Natural killer cell treated with Interleukin-12 subunit alpha and Interleukin-12 subunit beta and Interleukin-15 and Interleukin-18, amount 100 ng/mL, for 72 hours (primary cell): ENCODE measurements around the gene EDARADD. TPM values are rescaled to one million over a fixed set of nuclear protein-coding genes. Genes with fewer than 3 reads are reported as not detected.
"Not testable (repeated sequence)": the region's sequence is repeated elsewhere in the genome, so short reads cannot be mapped to it uniquely, and the experiment has no call there.

Experiments
- ATAC-seq, 2 donors: fragments of 150-1000 bp; cut with Tn5 transposase in 1 of 2; sonication (Bioruptor Pico), chemical (Tn5 transposase) in 1 of 2; 2 replicates each; pipeline ENCODE4 v1.10.0; 2021
- DNase-seq: peaks from one replicate; pipeline ENCODE4 v3.0.0; 2022; ENCODE audit warnings: low spot score
- H3K27ac Mint-ChIP-seq, 2 donors: 1 replicate in 1 of 2; 2 replicates in 1 of 2; pipeline ENCODE4 v1.8.0; 2022; ENCODE audit warnings: mixed read lengths in 2 of 2, mild to moderate bottlenecking in 1 of 2, moderate library complexity in 1 of 2
- H3K27me3 Mint-ChIP-seq, 2 donors: 1 replicate in 1 of 2; 2 replicates in 1 of 2; pipeline ENCODE4 v1.8.0; 2022; ENCODE audit warnings: mixed read lengths in 2 of 2
- H3K36me3 Mint-ChIP-seq: one replicate; pipeline ENCODE4 v1.8.0; 2022; ENCODE audit warnings: mixed read lengths
- H3K4me1 Mint-ChIP-seq, 2 donors: 1 replicate in 1 of 2; 2 replicates in 1 of 2; pipeline ENCODE4 v1.8.0; 2022; ENCODE audit warnings: low read depth in 2 of 2, mixed read lengths in 2 of 2, mild to moderate bottlenecking in 1 of 2
- H3K4me3 Mint-ChIP-seq: one replicate; pipeline ENCODE4 v1.8.0; 2022; ENCODE audit warnings: mixed read lengths
- H3K9me3 Mint-ChIP-seq: 2 replicates; pipeline ENCODE4 v1.8.0; 2022; ENCODE audit warnings: mixed read lengths
- total RNA-seq, 2 donors: library from RNA; stranded (reverse); gene quantifications; one replicate each; pipeline ENCODE4 v1.2.3, GENCODE V29; 2022

The EDARADD gene
- total RNA-seq, 2 donors from 2014 or later, result 1.9 to 7.2 TPM

GRCh38 chr1:236492378-236492777, 98.3 kb downstream of the EDARADD start:
- DNase-seq, result no peak
- Mint-ChIP-seq H3K4me3 (no peak overlapping the region), H3K27ac (no peak overlapping the region), H3K36me3 (no peaks in the 10 kb centered on the region), H3K4me1 (peaks cover 0 to 4% of the 10 kb centered on the region in 2 donors), H3K27me3 (peaks cover 18% of the 10 kb centered on the region in 2 donors), H3K9me3 (no peaks in the 10 kb centered on the region)
- ATAC-seq, result no peak

GRCh38 chr1:236494082-236494481, 100.0 kb downstream of the EDARADD start:
- DNase-seq (no peak), ATAC-seq (no peak)
- Mint-ChIP-seq H3K36me3 (no peaks in the 10 kb centered on the region), H3K4me1 (peaks cover 0 to 4% of the 10 kb centered on the region in 2 donors), H3K27ac (no peak overlapping the region), H3K9me3 (no peaks in the 10 kb centered on the region), H3K27me3 (peaks cover 18 to 20% of the 10 kb centered on the region in 2 donors), H3K4me3 (no peak overlapping the region)

- H3K27me3 Mint-ChIP-seq, result peaks cover 17 to 18% of the 10 kb centered on the region in 2 donors
- H3K4me1 Mint-ChIP-seq, result peaks cover 0 to 4% of the 10 kb centered on the region in 2 donors
- H3K36me3 Mint-ChIP-seq, result no peaks in the 10 kb centered on the region
- H3K27ac Mint-ChIP-seq, result no peak overlapping the region
- ATAC-seq (no peak), DNase-seq (no peak)
- H3K9me3 Mint-ChIP-seq, result no peaks in the 10 kb centered on the region
- no peak overlapping the region for H3K4me3 Mint-ChIP-seq
Measured at GRCh38 chr1:236494586-236495466, 100.7 kb downstream of the EDARADD start.

- H3K4me3 Mint-ChIP-seq, result no peak overlapping the region
- H3K27ac Mint-ChIP-seq, result no peak overlapping the region
- H3K36me3 Mint-ChIP-seq, result no peaks in the 10 kb centered on the region
- ATAC-seq, result no peak
- peaks cover 0 to 4% of the 10 kb centered on the region in 2 donors for H3K4me1 Mint-ChIP-seq
- DNase-seq, result no peak
- peaks cover 16 to 18% of the 10 kb centered on the region in 2 donors for H3K27me3 Mint-ChIP-seq
- H3K9me3 Mint-ChIP-seq, result no peaks in the 10 kb centered on the region
Measured at GRCh38 chr1:236495467-236496112, 101.5 kb downstream of the EDARADD start.

- H3K4me1 Mint-ChIP-seq, result peaks cover 4 to 5% of the 10 kb centered on the region in 2 donors
- no peak overlapping the region for H3K27ac Mint-ChIP-seq
- no peak for DNase-seq
- ATAC-seq, result no peak
- H3K36me3 Mint-ChIP-seq, result no peaks in the 10 kb centered on the region
- H3K9me3 Mint-ChIP-seq, result no peaks in the 10 kb centered on the region
- no peak overlapping the region for H3K4me3 Mint-ChIP-seq
- H3K27me3 Mint-ChIP-seq, result peaks cover 0 to 12% of the 10 kb centered on the region in 2 donors
Measured at GRCh38 chr1:236497908-236498307, 103.8 kb downstream of the EDARADD start.

- DNase-seq (no peak), ATAC-seq (no peak)
- H3K36me3 Mint-ChIP-seq, result no peaks in the 10 kb centered on the region
- H3K9me3 Mint-ChIP-seq, result no peaks in the 10 kb centered on the region
- H3K4me3 Mint-ChIP-seq, result no peak overlapping the region
- peaks cover 8 to 10% of the 10 kb centered on the region in 2 donors for H3K4me1 Mint-ChIP-seq
- H3K27me3 Mint-ChIP-seq, result peaks cover 0 to 8% of the 10 kb centered on the region in 2 donors
- no peak overlapping the region for H3K27ac Mint-ChIP-seq
Measured at GRCh38 chr1:236501093-236501492, 107.0 kb downstream of the EDARADD start.

- Mint-ChIP-seq H3K4me3 (peak overlapping the region; percentile 29), H3K27ac (peak overlapping the region; percentile 54 to 74), H3K9me3 (no peaks in the 10 kb centered on the region), H3K4me1 (peaks cover 8 to 10% of the 10 kb centered on the region in 2 donors), H3K36me3 (no peaks in the 10 kb centered on the region), H3K27me3 (peaks cover 0 to 5% of the 10 kb centered on the region in 2 donors)
- DNase-seq (no peak), ATAC-seq (no peak)
Measured at GRCh38 chr1:236502579-236502971, 108.5 kb downstream of the EDARADD start.

- Mint-ChIP-seq H3K36me3 (no peaks in the 10 kb centered on the region), H3K4me1 (peaks cover 8 to 10% of the 10 kb centered on the region in 2 donors), H3K4me3 (peak overlapping the region; percentile 29), H3K27ac (peak overlapping the region; percentile 54 to 74), H3K9me3 (no peaks in the 10 kb centered on the region), H3K27me3 (peaks cover 0 to 3% of the 10 kb centered on the region in 2 donors)
- DNase-seq (no peak), ATAC-seq (no peak)
Measured at GRCh38 chr1:236502972-236503639, 109.0 kb downstream of the EDARADD start.

- peaks cover 12 to 20% of the 10 kb centered on the region in 2 donors for H3K4me1 Mint-ChIP-seq
- H3K36me3 Mint-ChIP-seq, ATAC-seq, H3K4me3 Mint-ChIP-seq, H3K9me3 Mint-ChIP-seq, DNase-seq, H3K27ac Mint-ChIP-seq, H3K27me3 Mint-ChIP-seq: not testable (repeated sequence)
Measured at GRCh38 chr1:236504338-236504737, 110.3 kb downstream of the EDARADD start.

GRCh38 chr1:236507022-236507700, 113.1 kb downstream of the EDARADD start:
- no peaks in the 10 kb centered on the region for H3K36me3 Mint-ChIP-seq
- H3K9me3 Mint-ChIP-seq, result no peaks in the 10 kb centered on the region
- peak overlapping the region; percentile 41 for H3K4me3 Mint-ChIP-seq
- peaks cover 0 to 6% of the 10 kb centered on the region in 2 donors for H3K27me3 Mint-ChIP-seq
- DNase-seq (no peak), ATAC-seq (peak in 1 of 2 donors; percentile 63)
- peak overlapping the region in 1 of 2 donors; percentile 95 for H3K27ac Mint-ChIP-seq
- H3K4me1 Mint-ChIP-seq, result peaks cover 12 to 36% of the 10 kb centered on the region in 2 donors

GRCh38 chr1:236508593-236509027, 114.5 kb downstream of the EDARADD start:
- H3K4me1 Mint-ChIP-seq, result peaks cover 3 to 26% of the 10 kb centered on the region in 2 donors
- no peaks in the 10 kb centered on the region for H3K9me3 Mint-ChIP-seq
- peak overlapping the region; percentile 54 for H3K4me3 Mint-ChIP-seq
- DNase-seq (no peak), ATAC-seq (peak; percentile 11 to 60)
- H3K36me3 Mint-ChIP-seq, result no peaks in the 10 kb centered on the region
- peaks cover 0 to 3% of the 10 kb centered on the region in 2 donors for H3K27me3 Mint-ChIP-seq
- peak overlapping the region; percentile 25 to 95 for H3K27ac Mint-ChIP-seq

- no peaks in the 10 kb centered on the region for H3K36me3 Mint-ChIP-seq
- ATAC-seq (no peak), DNase-seq (no peak)
- H3K4me3 Mint-ChIP-seq, result peak overlapping the region; percentile 54
- H3K27me3 Mint-ChIP-seq, result peaks cover 0 to 3% of the 10 kb centered on the region in 2 donors
- H3K27ac Mint-ChIP-seq, result peak overlapping the region; percentile 25 to 95
- H3K9me3 Mint-ChIP-seq, result no peaks in the 10 kb centered on the region
- H3K4me1 Mint-ChIP-seq, result peaks cover 3 to 26% of the 10 kb centered on the region in 2 donors
Measured at GRCh38 chr1:236509203-236509602, 115.1 kb downstream of the EDARADD start.
